Hippocampal formation (tissue), 2 donors: ENCODE results near the gene ABTB1.

Experiments
- DNase-seq, 2 donors: peaks; one replicate each; lab custom pipeline; 2025; lab: John Stamatoyannopoulos, UW

The ABTB1 gene

DNA sequence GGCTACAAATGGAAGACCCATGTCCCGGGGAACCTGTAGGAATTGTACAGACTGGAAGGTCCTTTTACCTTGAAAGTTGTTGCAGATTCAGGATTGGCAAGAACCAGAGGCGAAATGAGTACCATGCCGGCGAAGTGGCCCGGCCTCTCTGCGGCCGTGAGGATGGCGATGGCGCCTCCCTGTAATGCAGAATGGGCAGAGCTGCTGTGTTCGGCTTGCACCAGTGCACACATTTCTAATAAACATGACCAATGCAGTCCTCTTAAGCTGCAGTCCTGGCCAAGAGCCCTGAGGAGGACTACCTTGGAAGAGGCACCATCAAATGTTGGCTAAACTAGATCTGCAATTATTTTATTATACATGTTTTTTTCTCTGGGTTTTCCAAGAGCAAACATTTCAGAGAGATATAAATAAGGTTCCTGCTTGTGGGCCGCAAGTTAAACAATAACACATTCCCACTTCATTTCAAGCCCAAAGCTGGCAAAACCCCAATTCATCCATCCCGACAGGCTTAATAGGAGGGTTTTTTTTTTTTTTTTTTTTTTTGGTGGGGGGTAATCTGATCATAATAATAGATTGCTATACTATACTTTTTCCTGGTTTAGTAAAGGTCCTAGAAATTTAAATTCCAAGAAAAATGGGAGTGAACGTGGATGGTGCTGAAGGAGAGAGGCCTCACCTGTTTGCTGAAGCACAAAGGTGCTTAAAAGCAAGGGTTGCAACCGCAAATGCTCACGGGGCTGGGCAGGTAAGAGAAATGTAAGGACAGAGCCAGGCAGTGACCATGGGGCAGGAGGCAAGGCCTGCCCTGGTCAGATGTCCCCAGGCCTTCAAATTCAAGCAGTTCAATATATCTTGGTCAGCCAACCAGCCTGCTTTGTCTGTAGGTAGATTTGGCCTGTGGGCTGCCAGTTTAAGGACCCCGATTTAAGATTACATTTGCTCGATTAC lies 48.5 kb downstream of the ABTB1 start:
- no peak for DNase-seq

DNA sequence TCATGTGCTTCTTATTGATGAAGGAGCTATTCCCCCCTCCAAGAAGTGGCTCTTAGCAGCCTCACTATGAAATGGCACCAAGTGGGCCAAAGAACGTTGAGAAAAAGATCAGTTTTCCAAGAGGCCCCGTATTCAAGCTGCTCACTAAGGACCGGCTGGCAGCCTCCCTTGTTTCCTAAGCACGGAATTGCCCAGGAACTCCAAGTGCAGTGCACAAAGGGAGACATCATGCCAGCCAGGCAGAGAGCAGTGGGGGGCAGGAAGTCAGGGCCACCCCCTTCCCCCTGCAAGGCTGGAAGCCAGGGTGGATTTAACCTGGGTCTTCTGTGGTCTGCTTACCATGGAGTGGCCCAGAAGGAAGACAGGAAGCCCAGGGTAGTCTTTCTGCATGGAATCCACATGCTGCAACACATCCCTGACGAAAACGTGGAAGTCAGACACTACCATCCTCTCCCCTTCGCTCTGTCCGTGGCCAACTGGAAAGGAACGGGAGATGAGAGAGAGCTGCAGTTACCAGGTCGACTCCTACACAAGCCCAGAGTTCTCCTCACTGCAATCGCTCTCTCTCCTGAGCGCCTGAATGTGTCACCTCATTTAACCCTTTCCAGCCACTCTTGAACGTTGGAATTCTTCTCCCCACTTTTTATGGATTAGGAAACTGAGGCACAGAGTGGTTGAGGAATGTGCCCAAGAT lies 49.5 kb downstream of the ABTB1 start:
- DNase-seq, result no peak

DNA sequence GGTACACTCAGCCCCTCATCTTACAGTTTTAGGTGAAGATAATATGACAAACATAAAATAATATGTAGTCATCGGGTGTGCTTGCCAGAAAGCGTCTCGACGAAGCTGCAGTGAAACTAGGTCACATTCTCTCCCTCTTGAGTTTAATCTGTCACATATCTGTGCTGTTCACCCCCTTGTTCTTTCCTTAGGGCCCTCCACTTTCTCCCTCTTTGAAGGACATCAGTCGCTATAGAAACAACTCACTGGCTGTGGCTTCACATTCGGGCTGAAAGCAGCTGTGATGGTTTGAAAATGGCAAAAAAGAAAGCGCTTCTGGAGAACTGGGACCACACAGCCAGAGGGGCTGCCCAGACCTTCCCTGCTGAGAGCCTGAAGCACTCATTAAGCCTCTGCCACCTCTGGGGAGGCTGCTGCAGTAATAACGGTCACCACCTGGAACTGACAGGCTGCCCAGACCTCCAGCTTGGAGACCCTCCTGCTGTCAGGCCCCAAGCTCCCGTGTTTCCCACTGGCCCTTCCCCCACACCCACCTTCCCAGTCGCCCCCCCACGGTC lies 50.3 kb downstream of the ABTB1 start:
- no peak for DNase-seq

DNA sequence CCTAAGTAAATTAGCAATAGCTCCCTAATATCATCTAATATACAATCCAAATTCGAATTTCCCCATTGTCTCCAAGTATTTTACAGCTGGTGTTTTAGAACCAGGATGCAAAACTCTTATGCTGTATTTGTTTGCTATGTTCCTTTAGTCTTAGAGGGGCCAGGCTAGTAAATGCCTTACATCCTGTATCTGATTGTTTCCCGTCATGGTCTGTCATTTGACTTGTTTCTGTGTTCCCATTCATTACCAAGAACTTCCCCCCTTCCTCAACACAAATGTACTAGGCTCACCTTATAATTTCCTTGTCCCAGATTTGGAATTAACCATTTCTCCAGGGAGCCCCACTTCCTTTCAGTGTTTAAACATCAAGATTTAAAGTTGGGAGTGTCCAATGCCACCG lies 54.1 kb downstream of the ABTB1 start:
- no peak for DNase-seq

DNA sequence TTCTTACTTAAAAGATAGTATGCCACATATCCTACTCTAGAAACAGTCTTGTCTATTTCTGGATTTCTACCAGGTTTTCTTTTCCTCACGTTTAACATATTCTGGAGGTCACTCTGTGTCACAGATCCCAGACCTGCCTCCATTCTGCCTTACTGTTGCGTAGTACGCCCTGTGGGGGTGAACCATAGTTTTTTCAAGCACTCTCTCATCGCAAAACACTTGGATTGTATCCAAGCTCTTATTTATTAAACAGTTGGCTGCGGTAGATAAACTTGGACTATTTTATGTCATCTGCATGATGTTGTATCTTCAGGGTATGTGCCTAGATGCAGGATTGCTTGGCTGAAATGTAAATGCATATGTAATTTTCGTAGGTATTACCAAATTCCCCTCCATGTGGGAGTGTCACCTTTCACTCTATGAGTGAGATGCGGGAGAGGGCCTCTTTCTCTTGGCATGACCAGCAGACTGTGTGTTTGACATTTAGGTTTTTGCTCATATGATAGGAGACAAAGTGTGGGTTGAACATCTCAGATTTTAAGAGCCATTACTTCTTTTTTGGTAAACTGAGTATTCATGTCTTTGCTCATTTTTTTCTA lies 55.8 kb downstream of the ABTB1 start:
- DNase-seq, result no peak

DNA sequence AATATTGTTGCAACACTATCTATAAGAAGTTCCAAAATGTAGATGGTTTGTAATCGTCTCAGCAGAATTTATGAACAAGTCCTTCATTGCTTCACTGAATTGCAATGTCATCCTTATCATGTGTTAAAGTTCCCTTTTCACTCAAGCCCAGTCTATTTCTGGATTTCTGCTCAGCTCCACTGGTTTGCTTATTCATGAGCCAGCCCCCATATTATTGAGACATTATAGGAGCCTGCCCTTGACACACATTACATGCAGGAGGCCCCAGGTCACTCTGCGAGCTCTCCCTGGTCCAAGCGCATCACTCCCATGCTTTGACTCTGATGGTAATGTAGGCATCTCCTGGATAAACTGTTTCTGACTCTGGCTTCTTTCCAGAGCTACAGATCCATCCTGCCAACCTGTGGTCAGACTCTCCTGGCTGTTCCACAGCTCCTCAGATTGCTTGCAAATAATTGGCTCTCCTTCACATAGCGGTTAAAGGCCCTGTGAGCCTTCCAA lies 56.9 kb downstream of the ABTB1 start:
- DNase-seq, result no peak

DNA sequence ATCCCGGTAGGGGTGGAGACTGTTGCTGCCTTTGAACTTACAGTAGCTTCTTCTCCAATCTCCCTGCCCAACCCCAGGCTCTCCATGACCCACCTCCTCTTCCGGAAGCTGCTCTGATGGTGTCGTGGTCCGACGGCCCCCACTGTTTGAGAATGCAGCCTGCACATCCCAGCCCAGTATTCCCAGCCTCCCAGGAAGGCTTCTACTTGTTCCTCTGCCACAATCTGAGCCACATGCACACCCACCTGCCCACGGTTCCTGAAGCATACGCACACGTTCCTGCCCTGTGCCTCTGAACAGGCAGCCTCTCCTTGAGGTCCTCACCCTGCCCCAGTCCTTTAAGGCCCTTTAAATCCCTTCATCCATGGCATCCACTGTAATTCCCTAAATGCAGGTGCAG lies 57.4 kb downstream of the ABTB1 start:
- DNase-seq, result no peak
